Stimulated activated CD4-positive, alpha-beta T cell treated with anti-CD3 and anti-CD28 coated beads, Interleukin-1b, Interleukin-23, amount 100 ng/mL, for 48 hours (primary cell): ENCODE data around the gene TM9SF4.
"Not testable (repeated sequence)": the region's sequence is repeated elsewhere in the genome, so short reads cannot be mapped to it uniquely, and the experiment has no call there.

Experiments used
- DNase-seq: peaks from one replicate; pipeline ENCODE4 v3.0.0-alpha.2; 2020

The TM9SF4 gene

DNA sequence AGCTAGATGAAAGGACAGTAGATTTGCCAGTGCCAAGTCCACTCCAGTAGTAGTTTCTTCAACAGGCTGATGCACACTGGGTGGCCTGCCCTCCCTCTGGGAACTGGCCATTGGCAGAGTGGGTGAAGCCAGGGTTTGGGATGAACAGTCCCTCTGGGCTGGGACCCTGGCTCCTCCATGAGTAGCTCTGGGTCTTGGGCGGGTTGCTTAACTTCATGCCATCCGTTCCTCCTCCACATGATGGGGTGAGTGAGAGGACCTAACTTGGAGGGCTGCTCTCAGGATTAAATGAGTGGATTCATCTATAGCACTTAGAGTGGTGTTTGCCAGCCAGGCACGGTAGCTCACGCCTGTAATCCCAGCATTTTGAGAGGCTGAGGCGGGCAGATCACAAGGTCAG, 50.8 kb downstream of the TM9SF4 start:
- no peak for DNase-seq

DNA sequence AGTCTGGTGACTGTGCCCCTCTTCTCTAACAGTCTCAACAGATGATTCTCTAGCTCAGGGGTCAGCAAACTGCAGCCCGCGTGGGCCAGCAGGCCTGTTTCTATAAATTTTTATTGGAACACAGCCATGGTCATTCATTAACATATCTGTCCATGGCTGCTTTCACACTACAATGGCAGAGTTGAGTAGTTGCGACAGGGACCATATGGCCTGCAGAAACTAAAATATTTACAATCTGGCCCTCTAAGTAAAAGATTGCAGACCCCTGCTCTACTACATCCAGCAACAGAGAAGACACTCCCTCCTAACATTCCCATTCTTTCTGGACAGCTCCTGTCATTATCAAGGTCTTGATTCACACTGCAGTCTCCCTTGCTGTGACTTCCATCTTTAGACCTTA, 52.8 kb downstream of the TM9SF4 start:
- no peak for DNase-seq

DNA sequence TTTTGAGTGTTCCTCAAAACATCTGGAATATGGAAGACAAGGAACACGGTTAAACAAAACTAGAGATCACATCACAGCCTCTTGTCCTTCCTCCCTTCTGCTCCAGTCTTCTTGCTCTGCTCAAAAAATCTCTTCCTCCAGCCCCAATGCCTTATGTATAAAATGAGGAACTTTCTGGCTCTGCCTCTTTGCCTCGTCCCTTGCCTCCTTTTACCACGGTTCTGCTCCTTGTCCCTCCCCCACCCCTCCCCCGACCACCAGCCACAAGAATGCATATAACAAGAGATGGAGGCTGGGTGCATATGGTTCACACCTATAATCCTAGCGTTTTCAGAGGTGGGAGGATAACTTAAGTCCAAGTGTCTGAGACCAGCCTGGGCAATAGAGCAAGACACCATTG, 54.4 kb downstream of the TM9SF4 start:
- DNase-seq, result no peak

DNA sequence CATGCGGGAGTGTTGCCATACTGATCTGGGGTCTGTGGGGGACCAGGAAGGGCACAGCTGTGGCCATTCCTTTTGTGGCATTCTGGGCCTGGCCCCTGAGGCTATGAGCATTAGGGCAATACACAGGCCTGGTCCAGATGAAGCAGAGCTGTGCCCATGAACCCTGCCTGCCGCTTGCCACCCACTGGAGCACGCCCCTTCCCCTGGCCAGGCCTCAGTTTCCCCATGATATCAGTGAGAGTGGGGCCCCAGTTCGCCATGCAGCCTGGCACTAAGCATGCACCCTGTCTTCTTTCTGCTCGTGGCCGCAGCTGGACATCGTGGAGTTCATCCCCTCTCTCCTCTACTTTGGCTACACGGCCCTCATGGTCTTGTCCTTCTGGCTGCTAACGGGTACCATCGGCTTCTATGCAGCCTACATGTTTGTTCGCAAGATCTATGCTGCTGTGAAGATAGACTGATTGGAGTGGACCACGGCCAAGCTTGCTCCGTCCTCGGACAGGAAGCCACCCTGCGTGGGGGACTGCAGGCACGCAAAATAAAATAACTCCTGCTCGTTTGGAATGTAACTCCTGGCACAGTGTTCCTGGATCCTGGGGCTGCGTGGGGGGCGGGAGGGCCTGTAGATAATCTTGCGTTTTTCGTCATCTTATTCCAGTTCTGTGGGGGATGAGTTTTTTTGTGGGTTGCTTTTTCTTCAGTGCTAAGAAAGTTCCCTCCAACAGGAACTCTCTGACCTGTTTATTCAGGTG, 55.6 kb downstream of the TM9SF4 start:
- DNase-seq, result no peak

DNA sequence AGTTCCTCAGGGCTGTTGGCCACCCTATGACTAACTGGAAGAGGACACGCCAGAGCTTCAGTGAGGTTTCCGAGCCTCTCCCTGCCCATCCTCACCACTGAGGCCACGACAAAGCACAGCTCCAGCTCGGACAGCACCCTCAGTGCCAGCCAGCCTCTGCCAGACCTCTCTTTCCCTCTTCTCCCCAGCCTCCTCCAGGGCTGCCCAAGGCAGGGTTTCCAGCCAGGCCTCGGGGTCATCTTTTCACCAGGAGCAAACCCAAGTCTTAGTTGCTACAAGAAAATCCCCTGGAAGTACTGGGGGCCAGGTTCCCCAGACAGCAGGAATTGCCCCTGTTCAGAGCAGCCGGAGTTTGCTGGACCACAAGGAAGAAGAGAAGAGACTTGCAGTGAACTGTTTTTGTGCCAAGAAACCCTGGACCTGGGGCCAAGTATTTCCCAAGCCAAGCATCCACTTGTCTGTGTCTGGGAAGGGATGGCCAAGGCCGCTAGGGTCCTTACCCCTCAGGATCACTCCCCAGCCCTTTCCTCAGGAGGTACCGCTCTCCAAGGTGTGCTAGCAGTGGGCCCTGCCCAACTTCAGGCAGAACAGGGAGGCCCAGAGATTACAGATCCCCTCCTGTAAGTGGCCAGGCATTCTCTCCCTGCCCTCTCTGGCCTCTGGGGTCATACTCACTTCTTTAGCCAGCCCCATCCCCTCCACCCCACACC, 56.5 kb downstream of the TM9SF4 start:
- DNase-seq, result no peak

DNA sequence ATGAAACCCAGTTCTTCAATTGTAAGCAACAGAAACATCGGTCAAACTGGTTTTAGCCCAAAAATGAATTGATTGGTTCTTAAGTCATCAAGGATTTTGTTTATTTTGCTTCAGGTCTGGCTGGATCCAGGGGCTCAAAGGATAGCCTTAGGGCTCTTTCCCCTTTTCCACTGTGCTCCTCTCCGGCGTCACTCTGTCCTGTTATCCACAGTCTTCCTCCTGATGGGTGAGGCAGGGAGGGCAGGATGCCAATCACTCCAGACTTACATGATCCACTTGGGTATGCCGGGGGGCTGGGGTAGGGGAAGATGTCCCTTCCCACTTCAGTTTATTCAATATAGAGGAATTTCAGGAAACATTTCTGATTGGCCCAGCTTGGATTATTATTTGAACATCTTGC, 58.0 kb downstream of the TM9SF4 start:
- DNase-seq, result no peak

DNA sequence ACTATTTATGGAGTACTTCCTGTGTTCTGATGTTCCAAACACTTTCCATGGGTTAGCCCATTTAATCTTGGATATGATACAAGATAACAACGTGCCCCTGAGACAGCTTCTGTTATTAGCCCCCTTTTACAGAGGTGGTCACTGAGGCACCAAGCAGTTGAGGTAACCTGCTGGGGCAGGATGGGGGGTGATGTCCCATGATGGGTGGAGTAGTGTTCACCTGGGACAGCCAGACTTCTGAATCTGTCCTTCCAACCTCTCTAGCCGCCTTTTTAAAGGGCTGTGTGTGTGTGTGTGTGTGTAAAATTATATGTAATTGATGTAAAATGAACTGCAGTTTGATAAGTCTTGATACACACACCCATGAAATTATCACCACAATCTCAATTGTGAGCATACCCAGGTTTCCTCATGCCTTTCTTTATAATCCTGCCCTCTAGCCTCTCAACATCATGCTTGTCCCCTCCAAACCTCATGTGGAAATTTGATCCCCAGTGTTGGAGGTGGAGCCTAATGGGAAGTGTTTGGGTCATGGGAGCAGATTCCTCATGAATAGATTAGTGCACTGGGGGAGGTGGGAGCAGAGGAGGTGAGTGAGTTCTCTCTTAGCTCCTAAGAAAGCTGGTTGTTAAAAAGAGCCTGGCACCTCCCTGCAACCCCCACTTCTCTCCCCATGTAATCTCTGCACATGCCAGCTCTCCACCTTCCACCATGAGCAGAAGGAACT, 58.8 kb downstream of the TM9SF4 start:
- no peak for DNase-seq

DNA sequence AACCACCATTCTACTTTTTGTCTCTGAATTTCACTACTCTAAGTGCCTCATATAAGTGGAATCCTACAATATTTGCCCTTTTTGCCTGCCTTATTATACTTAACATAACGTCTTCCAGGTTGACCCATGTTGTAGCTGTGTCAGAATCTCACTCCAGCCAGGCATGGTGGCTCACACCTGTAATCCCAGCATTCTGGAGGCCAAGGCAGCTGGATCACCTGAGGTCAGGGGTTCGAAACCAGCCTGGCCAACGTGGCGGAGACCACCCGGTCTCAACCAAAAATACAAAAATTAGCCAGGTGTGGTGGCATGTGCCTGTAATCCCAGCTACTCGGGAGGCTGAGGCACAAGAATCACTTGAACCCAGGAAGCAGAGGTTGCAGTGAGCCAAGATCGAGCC, 68.2 kb downstream of the TM9SF4 start:
- DNase-seq, result not testable (repeated sequence)

DNA sequence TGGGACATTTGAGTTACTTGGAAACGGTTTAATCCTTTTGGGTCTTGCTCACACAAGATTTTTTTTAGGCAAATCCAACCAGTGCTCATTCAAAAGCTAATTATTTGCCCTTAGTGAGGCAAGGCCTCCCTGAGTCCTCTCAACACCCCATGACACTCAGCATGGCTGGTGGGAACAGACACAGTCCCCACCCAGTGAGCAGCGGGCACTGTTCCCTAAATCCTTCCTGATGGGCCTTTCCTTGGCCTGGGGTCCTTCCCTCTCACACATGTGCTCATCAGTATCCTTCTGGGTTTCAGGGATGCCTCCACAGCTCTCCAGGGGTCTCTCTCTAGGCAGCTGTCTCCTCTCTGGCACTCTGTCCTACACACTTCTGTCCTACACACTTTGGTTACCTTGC, 70.0 kb downstream of the TM9SF4 start:
- DNase-seq, result no peak

DNA sequence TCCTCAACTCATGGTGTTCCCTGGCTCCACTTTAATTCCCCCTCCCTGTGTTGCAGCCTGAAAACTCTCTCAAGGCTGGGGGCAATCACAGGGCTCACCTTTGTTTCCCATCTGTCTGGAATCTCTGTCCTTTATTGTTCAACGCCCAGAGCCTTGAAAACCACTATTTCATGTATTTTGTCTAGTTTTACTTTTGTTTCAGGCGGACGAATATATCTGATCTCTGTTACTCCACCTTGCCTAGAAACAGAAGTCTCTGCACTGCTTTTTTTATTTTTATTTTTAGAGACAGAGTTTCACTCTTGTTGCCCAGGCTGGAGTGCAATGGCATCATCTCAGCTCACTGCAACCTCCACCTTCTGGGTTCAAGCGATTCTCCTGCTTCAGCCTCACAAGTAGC, 70.4 kb downstream of the TM9SF4 start:
- no peak for DNase-seq

DNA sequence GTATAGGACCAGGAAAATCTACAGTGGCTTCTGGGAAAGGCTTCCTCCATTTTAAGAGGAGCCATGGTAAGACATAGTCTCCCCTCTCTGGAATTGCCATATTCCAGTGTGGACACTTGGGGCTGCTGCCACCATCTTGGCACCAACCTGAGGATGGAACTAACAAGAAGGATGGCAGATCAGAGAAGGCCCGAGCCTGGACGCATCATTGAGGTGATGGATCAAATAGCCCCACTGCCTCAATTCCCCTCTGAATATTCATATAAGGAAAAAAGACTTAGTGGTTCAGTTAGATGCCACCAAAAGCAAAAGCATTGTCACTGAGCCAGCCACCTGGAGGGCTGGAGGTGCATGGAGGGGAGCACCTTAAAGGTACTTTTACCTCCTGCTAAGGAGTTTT, 72.1 kb downstream of the TM9SF4 start:
- DNase-seq, result no peak

DNA sequence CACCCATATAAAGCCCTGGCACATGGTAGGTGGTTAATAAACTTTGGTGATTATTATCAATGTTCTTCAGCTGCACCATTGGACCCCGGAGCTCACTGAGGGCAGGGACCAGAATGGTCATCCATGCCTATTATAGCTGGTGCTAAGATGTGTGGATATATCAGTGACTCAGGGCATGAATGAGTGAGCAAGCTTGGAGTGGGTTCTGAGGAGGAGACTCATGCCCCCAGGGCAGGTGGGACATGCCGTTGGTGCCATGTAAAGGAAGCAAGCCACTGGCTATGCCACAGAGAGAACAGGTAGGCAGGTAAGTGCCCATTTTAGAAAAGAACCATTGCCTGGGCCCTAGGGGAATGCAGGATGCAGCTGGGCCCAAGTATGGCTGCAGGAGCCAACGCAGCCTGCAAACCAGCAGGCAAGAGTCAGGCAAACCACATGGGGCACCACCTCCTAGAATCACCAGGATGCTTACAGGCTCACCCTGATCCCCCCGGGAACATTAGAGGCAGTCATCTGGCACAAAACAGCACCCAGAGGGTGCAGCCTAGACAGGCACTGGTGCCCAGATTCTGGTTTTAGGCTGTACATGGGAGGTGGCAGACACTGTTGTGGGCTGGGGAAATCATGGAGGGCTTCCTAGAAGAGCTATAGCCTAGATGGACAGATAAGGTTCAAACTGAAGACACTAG, 74.6 kb downstream of the TM9SF4 start:
- no peak for DNase-seq

DNA sequence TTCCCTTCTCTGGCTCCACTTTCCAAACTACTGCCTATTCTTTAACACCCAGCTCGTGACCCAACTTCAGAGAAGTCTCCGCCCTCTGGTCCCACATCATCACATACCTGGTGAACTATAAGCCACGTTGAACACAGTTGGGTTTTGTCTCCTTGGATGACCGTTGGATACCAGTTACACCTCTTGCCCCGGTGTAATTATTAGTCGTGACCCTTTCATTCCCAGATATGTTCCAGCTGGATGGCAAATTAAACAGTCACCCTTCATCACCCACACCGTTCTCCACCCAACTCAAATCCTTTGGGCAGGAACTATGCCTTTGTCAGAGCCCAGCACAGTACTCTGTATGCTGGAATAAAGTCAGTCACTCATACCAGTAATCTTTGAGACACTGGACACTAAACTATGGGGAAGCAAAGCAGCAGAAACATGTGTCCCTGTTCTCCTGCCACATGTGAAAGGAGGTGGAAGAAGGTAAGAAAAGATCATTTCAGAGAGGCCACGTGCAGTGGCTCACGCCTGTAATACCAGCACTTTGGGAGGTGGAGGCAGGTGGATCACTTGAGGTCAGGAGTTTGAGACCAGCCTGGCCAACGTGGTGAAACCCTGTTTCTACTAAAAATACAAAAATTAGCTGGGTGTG, 75.6 kb downstream of the TM9SF4 start:
- DNase-seq, result no peak

DNA sequence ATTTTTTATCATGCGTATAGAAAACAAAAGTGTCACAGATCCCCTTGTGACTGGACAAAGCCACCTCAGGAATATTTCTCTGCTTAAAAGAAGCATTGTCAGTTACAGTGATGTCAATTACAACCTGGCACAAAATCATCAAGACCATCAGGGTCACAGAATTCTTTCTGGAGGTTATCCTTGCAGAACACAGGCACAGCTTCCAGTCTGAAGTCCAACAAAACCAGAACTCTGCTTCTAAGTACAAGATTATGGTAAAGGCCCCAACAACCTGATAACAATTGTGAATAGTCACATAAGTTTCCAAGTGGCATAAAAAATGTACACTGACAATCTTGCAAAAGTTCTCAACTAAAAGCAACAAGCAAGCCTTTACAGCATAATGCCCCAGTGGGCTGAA, 77.0 kb downstream of the TM9SF4 start:
- DNase-seq, result no peak

DNA sequence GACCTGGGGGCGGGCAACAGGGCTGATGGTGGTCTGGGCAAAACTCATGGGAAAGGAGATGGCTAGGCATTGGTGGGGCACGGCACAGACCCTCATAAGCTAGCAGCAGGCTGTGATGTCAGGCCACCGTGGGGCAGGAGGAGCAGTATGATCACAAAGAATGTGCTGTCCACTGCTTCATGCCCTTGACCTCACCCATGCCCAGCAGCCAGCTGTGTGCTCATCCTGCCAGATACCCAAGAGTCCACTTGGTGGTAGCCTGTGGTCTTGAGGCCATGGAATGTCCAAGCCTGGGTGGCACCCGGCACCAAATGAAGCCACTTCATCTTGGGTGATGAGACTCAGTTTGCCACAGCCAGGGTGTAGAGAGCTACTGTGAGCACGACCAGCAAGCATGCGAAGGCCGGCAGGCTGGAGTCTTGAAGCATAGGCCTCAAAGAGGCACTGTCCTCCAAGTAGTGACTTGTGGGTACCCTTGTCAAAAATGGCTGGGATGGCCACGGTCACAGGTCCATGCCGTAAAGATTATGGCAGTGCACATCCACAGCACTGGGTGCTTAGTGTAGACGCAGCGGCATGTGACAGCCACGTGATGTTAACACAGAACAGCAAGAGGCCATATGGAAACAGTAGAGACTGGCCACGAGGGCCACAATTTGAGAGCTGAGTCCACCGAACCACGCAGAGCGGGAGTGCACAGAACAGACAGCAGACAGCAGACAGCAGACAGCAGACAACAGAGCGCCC, 79.0 kb downstream of the TM9SF4 start:
- DNase-seq, result no peak

DNA sequence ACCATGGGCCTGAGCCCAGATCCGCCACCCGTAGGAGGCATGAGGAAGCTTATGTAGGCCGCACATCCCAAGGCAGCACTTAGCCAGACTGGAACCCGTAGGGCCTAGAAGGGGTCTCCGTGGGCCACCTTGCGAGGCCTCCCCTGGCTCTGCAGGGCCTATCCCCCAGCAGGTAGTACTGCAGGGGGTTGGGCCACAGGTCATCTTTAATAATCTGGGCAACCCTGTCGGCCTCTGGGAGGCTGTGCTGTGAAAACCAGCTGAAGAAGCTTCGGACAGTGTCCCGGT, 79.6 kb downstream of the TM9SF4 start:
- DNase-seq, result no peak

DNA sequence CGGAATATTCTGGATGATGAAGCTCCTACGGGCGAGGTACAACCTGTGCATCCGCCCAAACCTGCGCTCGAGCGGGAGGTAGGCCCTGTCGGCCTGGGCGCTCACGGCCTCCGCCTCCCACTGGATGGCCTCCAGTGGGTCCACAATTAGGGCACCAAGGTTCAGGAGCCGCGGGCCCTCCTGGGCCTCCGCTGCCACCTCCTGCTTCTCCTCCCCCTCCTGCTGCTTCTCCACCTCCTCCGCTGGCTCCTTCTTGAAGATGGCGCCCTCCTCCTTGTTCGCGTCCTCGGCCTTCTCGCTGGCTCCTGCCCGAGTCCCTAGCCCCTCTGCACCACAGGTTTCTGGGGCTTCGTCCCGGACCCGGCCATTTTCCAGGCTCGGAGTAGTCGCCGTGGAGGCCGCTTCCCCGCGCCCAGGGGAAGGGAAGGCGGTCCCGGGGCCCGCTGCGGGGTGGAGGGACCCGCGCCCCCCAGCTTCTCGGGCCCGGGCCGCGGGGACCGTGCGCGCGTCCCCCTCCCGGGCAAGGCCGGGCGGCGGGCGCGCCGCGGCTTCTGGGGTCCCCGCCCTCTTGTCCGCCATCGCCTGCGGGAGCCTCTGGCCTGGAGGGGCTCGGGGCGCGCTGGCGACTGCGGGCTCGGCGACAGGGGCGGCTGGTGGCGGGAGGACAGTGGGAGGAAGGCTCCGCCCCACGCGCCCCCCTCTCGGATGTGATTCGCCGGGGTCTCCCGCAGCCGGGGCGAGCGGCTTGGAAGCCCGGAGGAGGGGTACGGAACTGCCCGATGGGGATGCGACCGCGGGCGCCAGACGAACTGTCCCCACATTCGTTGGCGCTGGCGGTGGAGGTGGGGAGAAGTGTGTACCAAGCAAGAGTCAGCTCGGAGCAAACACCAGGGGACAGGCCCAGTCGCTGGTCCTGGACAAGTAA, 80.4 kb downstream of the TM9SF4 start:
- peak; percentile 43 for DNase-seq

DNA sequence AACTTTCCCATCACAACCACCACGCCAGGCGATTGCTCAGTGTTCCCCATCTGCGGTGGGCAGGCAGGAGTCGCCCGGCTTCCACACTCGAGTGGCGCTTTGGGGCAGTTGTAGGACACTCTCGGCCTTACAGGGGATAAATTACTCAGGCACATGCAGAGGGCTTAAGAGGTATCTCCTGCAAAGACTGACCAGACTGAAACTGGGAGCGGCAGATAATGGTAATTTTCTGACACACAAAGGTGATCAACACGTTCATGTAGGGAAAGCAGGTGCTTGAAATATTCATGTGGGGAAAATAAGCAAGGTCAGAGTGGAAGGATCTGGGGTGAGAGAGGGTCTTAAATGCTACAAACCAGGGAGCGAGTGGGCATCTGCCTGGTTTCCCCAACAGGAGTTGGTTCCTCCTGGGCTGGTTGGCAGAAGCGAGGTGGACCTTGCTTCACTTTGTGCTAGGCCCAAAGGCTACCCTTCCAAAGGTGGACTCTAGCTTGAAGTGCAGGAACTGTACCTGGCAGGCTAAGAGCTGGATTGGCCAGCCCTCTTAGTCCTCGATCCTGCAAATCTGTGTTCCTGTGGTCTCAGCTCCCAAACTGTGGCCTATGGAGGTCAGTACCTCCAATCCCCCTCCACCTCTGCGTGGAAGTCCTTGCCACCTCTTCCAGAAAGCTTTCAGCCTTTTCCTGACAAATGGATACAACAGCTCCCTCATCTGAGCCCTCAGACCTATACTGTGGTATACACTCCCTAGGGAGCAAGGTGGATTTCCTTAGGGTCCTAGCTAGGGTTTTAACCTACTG, 81.3 kb downstream of the TM9SF4 start:
- no peak for DNase-seq

DNA sequence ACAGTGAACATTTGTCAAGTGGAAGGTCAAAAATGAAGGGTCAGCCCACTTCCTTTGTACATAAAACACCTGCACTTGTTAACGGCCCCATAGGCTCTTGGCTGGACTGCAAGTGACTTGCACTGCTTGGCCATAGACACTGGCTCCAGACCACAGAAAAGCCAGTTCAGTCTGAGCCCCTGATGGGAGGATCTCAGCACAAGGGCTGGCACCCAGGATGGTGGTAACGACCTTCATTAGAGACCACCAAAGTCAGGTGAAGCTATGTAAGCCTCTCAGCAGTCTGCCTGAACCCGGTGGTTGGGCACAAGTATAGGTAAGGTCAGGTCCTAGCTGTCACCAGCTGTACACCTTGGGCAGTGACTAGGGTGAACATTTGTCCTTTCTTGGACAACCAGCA, 81.9 kb downstream of the TM9SF4 start:
- no peak for DNase-seq

DNA sequence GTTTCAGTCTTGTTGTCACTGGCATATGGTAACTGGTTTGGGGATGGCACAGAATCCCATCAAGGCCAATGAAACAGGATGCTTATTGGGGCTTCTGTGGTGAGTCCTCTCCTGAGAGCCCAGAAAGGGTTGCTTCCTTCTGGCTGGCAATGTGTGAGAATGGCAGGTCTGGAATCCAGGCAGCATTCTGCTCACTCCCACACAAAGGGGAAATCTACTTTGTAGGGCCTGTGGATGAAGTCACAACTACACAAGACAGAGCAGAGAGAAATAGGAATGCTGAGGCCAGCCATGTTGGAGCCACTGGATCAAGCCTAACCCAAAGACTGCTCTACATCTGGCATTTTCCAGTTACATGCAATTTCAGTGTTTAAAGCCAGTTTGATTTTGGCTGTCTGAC, 82.4 kb downstream of the TM9SF4 start:
- no peak for DNase-seq
